Measurements from ENCODE around the gene PCDHB5. TPM values are rescaled to one million over a fixed set of nuclear protein-coding genes. Genes with fewer than 3 reads are reported as not detected.
"Not testable (repeated sequence)": the region's sequence is repeated elsewhere in the genome, so short reads cannot be mapped to it uniquely, and the experiment has no call there.

Gene PCDHB5
- total and polyA plus RNA-seq, 9 of the 15 experiments (the other 6 are each of a cell fraction or from before 2014, with no cell fraction given) = not detected

- H3K9ac ChIP-seq (ENCODE audit: insufficient read depth in 1 of 2, low read depth in 2 of 2, low read length in 2 of 2); intact Hi-C loops (cut with micrococcal nuclease); POLR2A ChIA-PET; H4K20me1 ChIP-seq (replicated peaks; ENCODE audit: control insufficient read depth, insufficient read depth, low read length); CTCF ChIA-PET (ENCODE audit: low intra/inter-chr PET ratio); BruUV-seq (replicated peaks); in situ Hi-C loops (cut with MboI); H3K9me1 ChIP-seq (ENCODE audit: control insufficient read depth, insufficient read depth, low read length); H2AFZ ChIP-seq (ENCODE audit: low read depth, low read length); H3K79me2 ChIP-seq (ENCODE audit: control insufficient read depth, insufficient read depth, low read length); H3K4me3 ChIP-seq; H3K4me1 ChIP-seq (replicated peaks in 1 of 2; ENCODE audit: control insufficient read depth in 2 of 2, insufficient read depth in 2 of 2, low read length in 2 of 2); H3K9me3 ChIP-seq (replicated peaks; ENCODE audit: control insufficient read depth, insufficient read depth, low read depth, low read length); H3K27ac ChIP-seq (ENCODE audit: extremely low read depth, low read depth, low read length); H3K4me2 ChIP-seq (ENCODE audit: insufficient read depth, low read length); H3K36me3 ChIP-seq (ENCODE audit: control insufficient read depth, insufficient read depth, low read length): not testable (repeated sequence)
- ATAC-seq (peak; percentile 86), DNase-seq (ENCODE audit: extremely low read depth in 1 of 4, low spot score in 3 of 4) (peak in 2 of 4 experiments; percentile 6 to 15), FAIRE-seq (peak; percentile 84)
- under 1% methylated on average over 12 of the region's 18 CpGs for WGBS (ENCODE audit: insufficient coverage, low coverage, missing lambda C conversion rate)
- H3K27me3 ChIP-seq (ENCODE audit: control insufficient read depth in 2 of 2, insufficient read depth in 2 of 2, low read length in 2 of 2) = peaks cover 8 to 19% of the 10 kb centered on the region in 2 experiments; a peak in 3 of 5 replicates
- TF ChIP-seq RAD21 (CRISPR knock-in tag; conservative IDR thresholded peaks at IDR 0.05 in 1 of 2, IDR thresholded peaks at IDR 0.05 in 1 of 2) (0 out of 4 replicates have a peak, but pooled peaks of 1 of the 2 experiments have one; percentile 7), CTCF (IDR thresholded peaks at IDR 0.05 in 2 of 3, conservative IDR thresholded peaks at IDR 0.05 in 1 of 3; ENCODE audit: insufficient read depth in 2 of 3, low read depth in 1 of 3, low read length in 3 of 3) (peak in 1 of 3 experiments; percentile 21; a peak in 2 of 6 replicates)
Measured at GRCh38 chr5:141177577-141178191, 42.7 kb downstream of the PCDHB5 start, which contains the start of gene PCDHB8. PCDHB8 (plus strand) TSS chr5:141177790; CDS start chr5:141178035, 245 bp downstream.

- ATAC-seq; H4K20me1 ChIP-seq (replicated peaks; ENCODE audit: control insufficient read depth, insufficient read depth, low read length); POLR2A ChIA-PET; H3K79me2 ChIP-seq (ENCODE audit: control insufficient read depth, insufficient read depth, low read length); DNase-seq (ENCODE audit: extremely low read depth in 1 of 4, low spot score in 3 of 4); FAIRE-seq; H3K36me3 ChIP-seq (ENCODE audit: control insufficient read depth, insufficient read depth, low read length); H3K9me1 ChIP-seq (ENCODE audit: control insufficient read depth, insufficient read depth, low read length); H3K27ac ChIP-seq (ENCODE audit: extremely low read depth, low read depth, low read length); BruUV-seq (replicated peaks); H3K9me3 ChIP-seq (replicated peaks; ENCODE audit: control insufficient read depth, insufficient read depth, low read depth, low read length); CTCF ChIA-PET (ENCODE audit: low intra/inter-chr PET ratio); H3K9ac ChIP-seq (ENCODE audit: insufficient read depth in 1 of 2, low read depth in 2 of 2, low read length in 2 of 2); H3K4me2 ChIP-seq (ENCODE audit: insufficient read depth, low read length); intact Hi-C loops (cut with micrococcal nuclease); H2AFZ ChIP-seq (ENCODE audit: low read depth, low read length); H3K4me3 ChIP-seq; in situ Hi-C loops (cut with MboI); H3K4me1 ChIP-seq (replicated peaks in 1 of 2; ENCODE audit: control insufficient read depth in 2 of 2, insufficient read depth in 2 of 2, low read length in 2 of 2): not testable (repeated sequence)
- peaks cover 8 to 19% of the 10 kb centered on the region in 2 experiments; a peak in 3 of 5 replicates for H3K27me3 ChIP-seq (ENCODE audit: control insufficient read depth in 2 of 2, insufficient read depth in 2 of 2, low read length in 2 of 2)
- 8% methylated on average over 23 of the region's 39 CpGs for WGBS (ENCODE audit: insufficient coverage, low coverage, missing lambda C conversion rate)
Measured at GRCh38 chr5:141179371-141179770, 44.4 kb downstream of the PCDHB5 start.

GRCh38 chr5:141179876-141180275, 44.9 kb downstream of the PCDHB5 start:
- BruUV-seq (replicated peaks); CTCF ChIA-PET (ENCODE audit: low intra/inter-chr PET ratio); FAIRE-seq: not testable (repeated sequence)

More at GRCh38 chr5:141179876-141180275, 44.9 kb downstream of the PCDHB5 start:
- H4K20me1 ChIP-seq (replicated peaks; ENCODE audit: control insufficient read depth, insufficient read depth, low read length); H3K9ac ChIP-seq (ENCODE audit: insufficient read depth in 1 of 2, low read depth in 2 of 2, low read length in 2 of 2); H3K36me3 ChIP-seq (ENCODE audit: control insufficient read depth, insufficient read depth, low read length); in situ Hi-C loops (cut with MboI); H3K4me2 ChIP-seq (ENCODE audit: insufficient read depth, low read length); H3K79me2 ChIP-seq (ENCODE audit: control insufficient read depth, insufficient read depth, low read length); H2AFZ ChIP-seq (ENCODE audit: low read depth, low read length); POLR2A ChIA-PET; H3K9me1 ChIP-seq (ENCODE audit: control insufficient read depth, insufficient read depth, low read length); ATAC-seq; H3K9me3 ChIP-seq (replicated peaks; ENCODE audit: control insufficient read depth, insufficient read depth, low read depth, low read length); H3K4me1 ChIP-seq (replicated peaks in 1 of 2; ENCODE audit: control insufficient read depth in 2 of 2, insufficient read depth in 2 of 2, low read length in 2 of 2); DNase-seq (ENCODE audit: extremely low read depth in 1 of 4, low spot score in 3 of 4); H3K27ac ChIP-seq (ENCODE audit: extremely low read depth, low read depth, low read length); H3K4me3 ChIP-seq; intact Hi-C loops (cut with micrococcal nuclease): not testable (repeated sequence)
- peaks cover 8 to 15% of the 10 kb centered on the region in 2 experiments; a peak in 3 of 5 replicates for H3K27me3 ChIP-seq (ENCODE audit: control insufficient read depth in 2 of 2, insufficient read depth in 2 of 2, low read length in 2 of 2)
- WGBS (ENCODE audit: insufficient coverage, low coverage, missing lambda C conversion rate) = 4% methylated on average over 15 of the region's 32 CpGs
